ENCODE measurements around the gene LINS1. TPM values are rescaled to one million over a fixed set of nuclear protein-coding genes. Genes with fewer than 3 reads are reported as not detected.

LINS1 gene
- 6.8 TPM for total RNA-seq
- long read RNA-seq, full-length matches to known transcripts, result 2 of 6 reads
- long read RNA-seq, partial matches to known transcripts, result 0 of 6 reads
- long read RNA-seq, other reads (novel, unspliced or antisense), result 4 of 6 reads

GRCh38 chr15:100602064-100602822 lies at the start of gene LINS1, which contains the start of gene ASB7:
Gene LINS1, minus strand, starts transcription at chr15:100602184. Its CDS starts 21,342 bp downstream, at chr15:100580842.
Gene ASB7, plus strand, starts transcription at chr15:100602589. Its CDS starts 9,628 bp downstream, at chr15:100612217.
- ATAC-seq (ENCODE audit: poor library complexity) (peak; percentile 98), DNase-seq (peak; percentile 100)
- intact Hi-C loops (cut with DNase I), result no loop called here

DNA sequence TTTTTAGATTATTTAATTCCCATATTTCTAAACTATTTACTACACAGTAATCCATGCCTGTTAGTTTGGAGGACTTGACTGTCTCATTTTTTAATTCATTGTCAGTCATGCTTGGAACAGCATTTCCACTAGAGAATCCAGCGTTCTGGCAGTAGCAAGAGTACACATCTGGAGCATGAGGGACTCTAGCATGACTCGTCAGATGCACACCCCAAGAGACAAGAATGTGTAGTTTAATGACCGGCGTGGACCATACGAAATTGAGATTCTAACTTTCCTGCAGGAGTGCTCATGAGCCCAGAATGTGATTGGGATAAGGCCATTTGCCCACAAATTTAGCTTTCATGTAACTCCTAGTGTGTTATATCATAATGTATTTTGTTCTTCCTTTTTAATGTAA lies 49.3 kb upstream of the LINS1 start:
- peak; percentile 58 for ATAC-seq (ENCODE audit: poor library complexity)
- intact Hi-C loops (cut with DNase I), result no loop called here
- DNase-seq, result no peak

DNA sequence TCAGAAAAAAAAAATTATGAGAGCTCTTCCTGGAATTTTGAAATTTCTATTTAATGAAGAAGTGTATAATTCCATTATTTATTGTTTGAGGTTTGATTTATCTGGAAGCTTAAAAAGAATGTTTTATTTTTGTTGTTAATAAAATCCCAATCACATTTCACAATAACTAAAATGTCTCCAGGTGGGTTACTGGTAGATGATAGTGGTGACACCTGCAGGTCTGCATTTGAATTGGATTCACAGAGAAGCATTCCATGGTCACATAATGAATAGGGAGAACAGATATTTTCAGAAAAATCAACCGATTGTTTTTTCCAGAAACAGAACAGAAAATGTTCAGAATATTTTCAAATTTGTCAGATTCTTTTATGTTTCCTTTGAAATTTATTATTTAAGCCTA lies 48.7 kb upstream of the LINS1 start:
- DNase-seq (no peak), ATAC-seq (ENCODE audit: poor library complexity) (no peak)
- intact Hi-C loops (cut with DNase I), result no loop called here

- DNase-seq (no peak), ATAC-seq (ENCODE audit: poor library complexity) (no peak)
- intact Hi-C loops (cut with DNase I), result no loop called here
Observed at GRCh38 chr15:100648951-100649350, 47.0 kb upstream of the LINS1 start.

DNA sequence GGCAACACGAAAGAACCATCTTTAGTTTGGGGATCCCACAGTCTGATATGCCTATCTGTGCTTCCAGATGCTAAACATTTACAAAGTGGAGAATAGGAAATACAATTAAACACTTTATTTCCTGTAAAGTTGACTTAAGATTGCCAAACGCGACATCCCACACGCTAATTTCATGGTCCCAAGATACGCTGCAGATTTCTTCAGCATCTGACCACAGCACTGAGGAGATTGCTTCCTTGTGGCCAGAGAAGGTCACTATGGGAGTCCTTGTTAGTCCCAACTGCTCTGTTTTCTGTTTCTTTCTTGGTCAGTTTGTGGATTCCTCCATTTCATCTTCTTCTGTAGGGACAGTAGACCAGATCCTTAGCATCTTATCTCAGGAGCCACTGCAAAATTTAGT lies 43.7 kb upstream of the LINS1 start:
- intact Hi-C loops (cut with DNase I), result no loop called here
- ATAC-seq (ENCODE audit: poor library complexity) (no peak), DNase-seq (no peak)

DNA sequence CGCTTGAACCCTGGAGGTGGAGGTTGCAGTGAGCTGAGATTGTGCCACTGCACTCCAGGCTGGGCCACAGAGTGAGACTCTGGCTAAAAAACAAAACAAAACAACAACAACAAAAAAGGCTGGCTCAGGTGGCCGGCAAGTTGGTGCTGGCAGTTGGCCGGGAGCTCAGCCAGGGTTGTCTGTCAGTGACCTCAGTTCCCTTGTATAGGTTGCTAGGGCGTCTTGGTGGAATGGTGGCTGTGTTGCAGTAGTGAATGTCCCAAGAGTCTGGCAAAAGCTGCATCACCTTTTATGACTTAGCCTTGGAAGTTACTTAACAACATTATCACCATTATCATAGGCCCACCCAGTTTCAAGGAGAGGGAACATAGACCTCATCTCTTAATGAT lies 41.0 kb upstream of the LINS1 start:
- no peak for ATAC-seq (ENCODE audit: poor library complexity)
- intact Hi-C loops (cut with DNase I), result no loop called here
- no peak for DNase-seq

- intact Hi-C loops (cut with DNase I), result no loop called here
- DNase-seq (no peak), ATAC-seq (ENCODE audit: poor library complexity) (no peak)
Observed at GRCh38 chr15:100642213-100642949, 40.4 kb upstream of the LINS1 start.

DNA sequence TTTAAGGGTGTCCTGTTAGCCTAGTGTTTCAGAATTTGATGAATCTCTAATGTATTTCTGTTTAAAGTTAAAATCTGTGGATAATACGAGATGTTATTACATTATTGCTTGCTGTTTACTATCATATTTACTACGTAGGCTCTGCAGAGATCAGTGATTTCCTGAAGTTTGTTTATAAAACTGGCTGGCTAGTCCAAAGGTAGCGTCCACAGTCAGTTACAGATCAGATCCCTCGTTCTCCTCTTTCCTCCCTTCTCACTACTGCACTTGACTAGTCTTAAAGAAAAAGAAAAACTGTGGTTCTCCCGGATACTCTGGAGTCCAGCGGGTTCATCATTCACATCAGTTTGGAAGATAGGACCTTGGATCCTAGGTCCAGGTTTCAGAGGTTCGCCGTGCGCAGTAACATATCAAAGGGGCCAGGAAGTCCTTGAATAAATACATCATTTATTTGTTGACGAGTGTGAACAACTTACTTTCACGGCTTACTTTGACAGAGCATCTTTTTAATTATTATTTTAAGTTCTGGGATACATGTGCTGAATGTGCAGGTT lies 36.3 kb upstream of the LINS1 start:
- ATAC-seq (ENCODE audit: poor library complexity), result no peak
- DNase-seq, result no peak
- intact Hi-C loops (cut with DNase I), result no loop called here

DNA sequence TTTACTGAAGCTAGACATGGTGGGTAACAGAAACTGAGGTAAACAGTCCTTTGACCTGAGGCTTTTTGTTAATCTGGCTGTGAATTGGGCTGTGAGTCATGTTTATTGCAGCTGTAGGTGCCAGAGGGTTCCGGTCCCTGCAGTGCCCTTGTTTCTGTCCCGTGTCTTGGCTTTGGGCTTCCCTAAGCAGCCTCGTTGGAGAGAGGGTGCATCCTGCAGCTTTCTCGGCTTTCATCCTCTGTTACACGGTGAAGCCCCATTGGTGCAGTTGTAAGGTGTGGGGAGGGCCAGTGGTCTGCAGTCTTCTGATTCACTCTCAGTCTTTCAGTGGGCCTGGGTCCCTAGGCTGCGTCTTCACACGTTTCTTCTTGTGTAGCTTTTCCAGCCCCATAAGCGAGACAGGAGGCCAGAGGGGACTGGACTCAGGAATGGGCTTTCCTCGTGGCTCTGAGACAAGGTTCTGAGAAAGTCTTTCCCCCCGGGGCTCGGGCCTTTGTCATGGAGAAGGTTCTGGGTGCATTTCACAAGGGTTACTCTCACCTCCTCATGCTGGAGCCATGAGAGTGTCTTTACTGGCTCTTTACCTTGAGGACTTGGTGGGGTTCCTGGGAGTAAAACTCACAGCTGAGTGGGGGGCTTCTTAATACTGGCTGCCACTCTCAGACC lies 33.6 kb upstream of the LINS1 start:
- ATAC-seq (ENCODE audit: poor library complexity) (no peak), DNase-seq (no peak)
- intact Hi-C loops (cut with DNase I), result no loop called here

DNA sequence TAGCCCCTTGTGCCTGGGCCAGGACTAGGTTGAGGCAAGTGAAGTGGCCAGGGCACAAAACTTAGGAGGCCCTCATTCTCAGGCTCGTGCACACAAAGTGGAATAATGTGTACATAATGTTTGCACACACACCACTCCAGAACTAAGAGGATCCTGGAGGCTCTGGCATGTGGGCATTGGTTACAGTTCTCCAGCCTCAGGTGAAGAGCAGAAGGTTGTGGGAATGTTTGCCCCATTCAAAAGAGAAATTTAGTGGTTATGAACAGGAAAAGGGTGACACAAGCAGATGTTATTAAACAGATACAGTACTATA lies 31.7 kb upstream of the LINS1 start:
- ATAC-seq (ENCODE audit: poor library complexity), result no peak
- intact Hi-C loops (cut with DNase I), result no loop called here
- DNase-seq, result no peak

DNA sequence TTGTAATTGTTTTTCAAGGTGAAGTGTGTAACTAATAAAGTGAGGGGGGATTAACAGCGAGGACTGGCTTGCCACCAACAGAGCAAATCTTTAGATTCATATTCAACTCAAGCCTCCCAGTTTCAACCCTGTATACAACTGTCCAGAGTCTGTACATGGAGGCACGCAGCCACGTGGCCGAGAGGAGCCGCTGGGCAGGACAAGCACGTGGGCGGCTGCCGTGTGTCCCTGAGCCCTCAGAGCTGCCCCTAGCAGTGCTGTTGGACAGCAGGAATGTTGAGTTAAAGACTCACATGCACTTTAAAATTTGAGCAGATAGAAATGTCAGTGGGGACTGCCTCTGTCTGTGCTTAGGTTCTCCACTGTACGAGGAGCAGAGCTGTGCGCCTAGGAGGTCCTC lies 29.8 kb upstream of the LINS1 start:
- intact Hi-C loops (cut with DNase I), result loop anchor here (2.0 kb wide), 1 partner anchor 377 kb away; no protein-coding TSS in a partner anchor
- ATAC-seq (ENCODE audit: poor library complexity) (no peak), DNase-seq (no peak)

DNA sequence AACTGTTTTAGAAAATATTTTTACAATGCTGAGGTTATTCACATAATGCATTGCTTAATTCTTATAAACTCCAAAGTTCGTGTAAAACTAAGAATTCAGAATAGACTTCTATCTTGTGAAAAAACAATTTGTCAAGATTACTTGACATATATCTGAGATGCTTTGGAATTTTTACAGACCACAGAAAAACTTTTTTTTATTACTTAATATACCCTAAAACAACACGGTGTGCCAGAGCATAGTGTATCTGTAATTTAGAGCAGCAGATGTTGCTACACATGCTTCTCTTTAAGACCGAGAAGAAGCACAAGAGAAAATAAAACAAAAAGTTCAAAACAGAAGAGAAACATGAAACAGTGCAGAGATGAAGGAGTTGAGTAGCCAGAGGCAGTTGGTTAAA lies 26.8 kb upstream of the LINS1 start:
- DNase-seq (no peak), ATAC-seq (ENCODE audit: poor library complexity) (no peak)
- intact Hi-C loops (cut with DNase I), result loop anchor here (5.0 kb wide), 1 partner anchor 244 kb away; no protein-coding TSS in a partner anchor

GRCh38 chr15:100627789-100628395 lies 25.9 kb upstream of the LINS1 start:
- DNase-seq, result no peak
- intact Hi-C loops (cut with DNase I), result loop anchor here (5.0 kb wide), 1 partner anchor 244 kb away; no protein-coding TSS in a partner anchor

DNA sequence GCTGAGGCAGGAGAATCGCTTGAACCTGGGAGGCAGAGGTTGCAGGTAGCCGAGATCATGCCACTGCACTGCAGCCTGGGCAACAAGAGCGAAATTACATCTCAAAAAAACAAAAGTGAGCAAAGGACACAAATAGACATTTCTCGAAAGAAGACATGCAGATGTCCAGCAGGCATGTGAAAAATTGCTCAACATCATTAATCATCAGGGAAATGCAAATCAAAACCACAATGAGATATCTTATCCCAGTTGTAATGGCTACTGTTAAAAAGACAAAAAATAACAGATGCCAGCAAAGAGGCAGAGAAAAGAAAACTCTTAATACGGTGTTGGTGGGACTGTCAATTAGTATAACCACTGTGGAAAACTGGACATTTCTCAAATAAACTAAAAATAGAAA lies 21.3 kb upstream of the LINS1 start:
- no peak for ATAC-seq (ENCODE audit: poor library complexity)

More at GRCh38 chr15:100627789-100628395, 25.9 kb upstream of the LINS1 start:
- peak; percentile 89 for ATAC-seq (ENCODE audit: poor library complexity)

GRCh38 chr15:100616700-100617099 lies 14.7 kb upstream of the LINS1 start:
- intact Hi-C loops (cut with DNase I), result no loop called here
- no peak for ATAC-seq (ENCODE audit: poor library complexity)
- no peak for DNase-seq

More for the DNA sequence above, 21.3 kb upstream of the LINS1 start:
- intact Hi-C loops (cut with DNase I), result no loop called here
- no peak for DNase-seq

GRCh38 chr15:100615801-100616200 lies 13.8 kb upstream of the LINS1 start:
- intact Hi-C loops (cut with DNase I), result no loop called here
- ATAC-seq (ENCODE audit: poor library complexity), result no peak
- DNase-seq, result no peak

DNA sequence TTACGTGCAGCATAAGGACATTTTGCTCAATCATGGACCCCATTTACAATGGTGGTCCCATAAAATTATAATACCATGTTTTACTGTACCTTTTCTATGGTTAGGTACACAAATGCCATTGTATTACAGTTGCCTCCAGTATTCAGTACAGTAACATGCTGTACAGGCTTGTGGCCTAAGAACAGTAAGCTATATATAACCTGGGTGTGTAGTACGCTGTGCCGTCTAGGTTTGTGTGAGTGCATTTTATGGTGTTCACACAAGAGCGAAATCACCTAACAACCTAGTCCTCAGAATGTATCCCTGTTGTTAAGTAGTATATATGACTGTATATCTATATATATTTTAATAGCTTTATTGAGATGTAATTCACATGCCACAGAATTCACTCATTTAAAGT lies 12.9 kb upstream of the LINS1 start:
- intact Hi-C loops (cut with DNase I), result no loop called here
- ATAC-seq (ENCODE audit: poor library complexity) (peak; percentile 61), DNase-seq (no peak)

- no peak for DNase-seq
- ATAC-seq (ENCODE audit: poor library complexity), result no peak
- intact Hi-C loops (cut with DNase I), result no loop called here
Observed at GRCh38 chr15:100614336-100614735, 12.4 kb upstream of the LINS1 start.

DNA sequence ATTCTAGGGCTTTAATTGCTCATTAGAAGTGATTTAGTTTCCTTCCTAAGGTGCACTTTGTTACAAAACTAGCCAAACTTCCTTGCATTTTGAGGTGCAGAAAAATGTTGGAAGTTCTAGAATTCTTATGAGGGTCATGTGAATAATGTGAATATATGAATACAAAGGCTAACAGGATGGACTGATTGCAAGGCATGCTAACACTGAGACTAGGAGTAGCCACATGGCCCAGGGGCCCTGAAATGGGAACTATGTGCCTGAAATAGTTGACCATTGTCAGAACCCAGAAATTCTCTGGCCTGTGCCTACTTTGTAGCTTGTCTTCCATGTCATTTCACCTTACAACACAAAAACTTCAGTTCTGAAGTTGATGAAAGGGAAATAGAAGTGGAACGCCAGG lies 11.2 kb upstream of the LINS1 start:
- no peak for ATAC-seq (ENCODE audit: poor library complexity)
- no peak for DNase-seq
- intact Hi-C loops (cut with DNase I), result no loop called here
